Measurements from ENCODE around the gene RALGPS2.

- TF ChIP-seq CTCF (conservative IDR thresholded peaks at IDR 0.05; ENCODE audit: low read depth, low read length) (no peak), EZH2phosphoT487 (IDR thresholded peaks at IDR 0.05; ENCODE audit: borderline replicate concordance, low read length) (no peak), EZH2 (IDR thresholded peaks at IDR 0.05; ENCODE audit: low read length, unreplicated experiment) (no peak)
These were observed 145.2 kb downstream of the RALGPS2 start for GRCh38 chr1:178870221-178870620.

All from PC-3 (cell line).